HCT116 (cell line): Measurements from ENCODE around the gene BRD9. TPM values are rescaled to one million over a fixed set of nuclear protein-coding genes. Genes with fewer than 3 reads are reported as not detected.

Experiments used
- ATAC-seq: fragments of 200-7000 bp; cut with Tn5 transposase; 2 replicates; pipeline ENCODE4 v1.9.1; 2020; ENCODE audit warnings: mild to moderate bottlenecking, moderate library complexity
- BruUV-seq: library from RNA; stranded (reverse); fragments of 400-500 nt; replicated peaks from 2 replicates; lab custom pipeline; 2021; lab: Mats Ljungman, UMichigan
- CTCF ChIA-PET: fragments of 300-600 bp; sonication (Branson Sonifier 250); formaldehyde crosslinking; loops from one replicate; lab custom pipeline; 2021; ENCODE audit warnings: antibody characterized with exemption; lab: Charles Lee
- POLR2A ChIA-PET: fragments of 300-600, 350-600 bp; sonication (Branson Sonifier 250); formaldehyde crosslinking; loops from one replicate; lab custom pipeline; 2021; ENCODE audit warnings: antibody characterized with exemption; lab: Charles Lee
- RAD21 ChIA-PET, 2 experiments: fragments of 300-600 bp; sonication (Branson Sonifier 250); formaldehyde crosslinking; loops; one replicate each; lab custom pipeline; 2023; ENCODE audit warnings: low total read pairs in 2 of 2; ENCODE audit not compliant: uncharacterized antibody in 2 of 2, unreplicated experiment in 2 of 2, low non-redundant PET in 1 of 2; lab: Charles Lee
- DNase-seq: peaks from one replicate; pipeline ENCODE4 v3.0.0-alpha.2; 2010; ENCODE audit warnings: low read depth, low spot score
- H2AFZ ChIP-seq: fragments of 200-600 bp; shearing (Covaris generic), sonication (generic); 2 replicates; pipeline ENCODE4 v1.6.1; 2017; ENCODE audit warnings: low read depth, mixed run types, mixed read lengths, antibody characterized with exemption, low read length; ENCODE audit not compliant: poor library complexity, severe bottlenecking
- H3K27ac ChIP-seq: 2 replicates; pipeline ENCODE4 v1.5.1; 2012; ENCODE audit warnings: low read depth, low read length
- H3K27me3 ChIP-seq: fragments of 200-600 bp; sonication (generic); 2 replicates; pipeline ENCODE4 v1.6.1; 2016; ENCODE audit warnings: mixed run types, low read length, mixed read lengths; ENCODE audit not compliant: insufficient read depth
- H3K36me3 ChIP-seq, 2 experiments: fragments of 200-500 bp in 1 of 2; fragments of 200-600 bp in 1 of 2; sonication (Bioruptor generic) in 1 of 2; sonication (generic) in 1 of 2; 2 replicates each; pipeline versions ENCODE4 v1.5.1 to v1.6.1; 2014 to 2016; ENCODE audit warnings: low read length in 2 of 2, inconsistent platforms in 1 of 2, mixed read lengths in 1 of 2, mixed run types in 1 of 2; ENCODE audit not compliant: insufficient read depth in 2 of 2, control insufficient read depth in 1 of 2
- H3K4me1 ChIP-seq, 2 experiments: fragments of 200-600 bp in 1 of 2; sonication (generic) in 1 of 2; 2 replicates each; pipeline versions ENCODE4 v1.5.1 to v1.6.1; 2012 to 2017; ENCODE audit warnings: low read length in 2 of 2, inconsistent platforms in 1 of 2, mild to moderate bottlenecking in 1 of 2, mixed read lengths in 1 of 2, mixed run types in 1 of 2, moderate library complexity in 1 of 2; ENCODE audit not compliant: insufficient read depth in 2 of 2, control insufficient read depth in 1 of 2
- H3K4me2 ChIP-seq: fragments of 200-600 bp; sonication (generic); 2 replicates; pipeline ENCODE4 v1.6.1; 2017; ENCODE audit warnings: mixed run types, low read length, mixed read lengths
- H3K4me3 ChIP-seq, 2 experiments: fragments of 200-600 bp in 1 of 2; sonication (generic) in 1 of 2; replicated peaks in 1 of 2; 2 replicates each; pipeline ENCODE4 v1.5.1; 2011 to 2016; ENCODE audit warnings: low read length in 2 of 2, control low read depth in 1 of 2, low read depth in 1 of 2, mild to moderate bottlenecking in 1 of 2, mixed read lengths in 1 of 2, mixed run types in 1 of 2
- H3K79me2 ChIP-seq: fragments of 200-600 bp; sonication (generic); 2 replicates; pipeline ENCODE4 v1.6.1; 2017; ENCODE audit warnings: mild to moderate bottlenecking, mixed run types, low read length, moderate library complexity, mixed read lengths; ENCODE audit not compliant: insufficient read depth
- H3K9ac ChIP-seq: fragments of 200-600 bp; sonication (generic); 2 replicates; pipeline ENCODE4 v1.6.1; 2016; ENCODE audit warnings: low read length, mixed read lengths
- H3K9me2 ChIP-seq: fragments of 200-600 bp; sonication (generic), shearing (Covaris generic); 2 replicates; pipeline ENCODE4 v1.6.1; 2017; ENCODE audit warnings: mixed run types, mild to moderate bottlenecking, moderate library complexity; ENCODE audit not compliant: insufficient read depth
- H3K9me3 ChIP-seq, 2 experiments: fragments of 200-500 bp in 1 of 2; fragments of 200-600 bp in 1 of 2; sonication (Bioruptor generic) in 1 of 2; sonication (generic) in 1 of 2; 2 replicates each; pipeline ENCODE4 v1.6.1; 2014 to 2017; ENCODE audit warnings: low read length in 2 of 2, mixed read lengths in 2 of 2, inconsistent platforms in 1 of 2, low read depth in 1 of 2, mild to moderate bottlenecking in 1 of 2, mixed run types in 1 of 2, moderate library complexity in 1 of 2; ENCODE audit not compliant: control insufficient read depth in 1 of 2, insufficient read depth in 1 of 2
- H4K20me1 ChIP-seq: fragments of 200-600 bp; sonication (generic), shearing (Covaris generic); 2 replicates; pipeline ENCODE4 v1.6.1; 2017; ENCODE audit warnings: mixed run types, mild to moderate bottlenecking, moderate library complexity; ENCODE audit not compliant: insufficient read depth
- CBX3 ChIP-seq: IDR thresholded peaks from 2 replicates; pipeline ENCODE4 v1.6.1; 2012; ENCODE audit warnings: low read depth
- EGR1 ChIP-seq: IDR thresholded peaks from 2 replicates; pipeline ENCODE4 v1.6.1; 2012; ENCODE audit warnings: low read depth
- ELF1 ChIP-seq: IDR thresholded peaks from 2 replicates; pipeline ENCODE4 v1.6.1; 2012; ENCODE audit warnings: low read depth, borderline replicate concordance
- POLR2A ChIP-seq: IDR thresholded peaks from 2 replicates; pipeline ENCODE4 v1.7.0; 2011; ENCODE audit warnings: borderline replicate concordance; ENCODE audit not compliant: insufficient read depth, insufficient read length; ENCODE audit errors: extremely low read depth
- RAD21 ChIP-seq: IDR thresholded peaks from 2 replicates; pipeline ENCODE4 v1.6.1; 2012; ENCODE audit warnings: low read depth, mild to moderate bottlenecking
- SIN3A ChIP-seq: IDR thresholded peaks from 2 replicates; pipeline ENCODE4 v1.6.1; 2012; ENCODE audit warnings: low read depth
- SP1 ChIP-seq: IDR thresholded peaks from 2 replicates; pipeline ENCODE4 v1.6.1; 2012; ENCODE audit warnings: low read depth
- SRF ChIP-seq: IDR thresholded peaks from 2 replicates; pipeline ENCODE4 v1.6.1; 2012; ENCODE audit warnings: low read depth
- TCF7L2 ChIP-seq: IDR thresholded peaks from 2 replicates; pipeline ENCODE4 v1.7.0; 2011; ENCODE audit warnings: borderline replicate concordance, inconsistent platforms; ENCODE audit not compliant: insufficient read depth, insufficient read length; ENCODE audit errors: extremely low read depth
- ZFX ChIP-seq: fragments of 450-650 bp; IDR thresholded peaks from 2 replicates; pipeline ENCODE4 v1.6.1; 2017
- intact Hi-C: fragments of 100-400 bp; cut with micrococcal nuclease; formaldehyde crosslinking; loops from 2 replicates; pipeline ENCODE4 v1.10.0; 2022
- total RNA-seq: library from RNA; stranded (reverse); gene quantifications from one replicate; pipeline ENCODE4 v1.2.1, GENCODE V29; 2021; ENCODE audit not compliant: unreplicated experiment
- TF ChIP-seq, protein P1 (sequence below): IDR thresholded peaks from 2 replicates; pipeline ENCODE4 v1.6.1; 2011; ENCODE audit warnings: mild to moderate bottlenecking, low read length, moderate library complexity; ENCODE audit not compliant: insufficient replicate concordance; ENCODE audit errors: extremely low read depth
- TF ChIP-seq, protein P2 (sequence below): IDR thresholded peaks from 2 replicates; pipeline ENCODE4 v1.6.1; 2012
- TF ChIP-seq, protein P3 (sequence below), 3 experiments: fragments of 200-600 bp in 1 of 3; sonication (generic) in 1 of 3; IDR thresholded peaks in 2 of 3; conservative IDR thresholded peaks in 1 of 3; 2 replicates each; pipeline ENCODE4 v1.5.1; 2012 to 2017; ENCODE audit warnings: low read depth in 2 of 3, low read length in 2 of 3, antibody characterized with exemption in 1 of 3, borderline replicate concordance in 1 of 3, control low read depth in 1 of 3, mild to moderate bottlenecking in 1 of 3, mixed read lengths in 1 of 3, mixed run types in 1 of 3, moderate library complexity in 1 of 3; ENCODE audit not compliant: insufficient read depth in 1 of 3
- TF ChIP-seq, protein P4 (sequence below): IDR thresholded peaks from 2 replicates; pipeline ENCODE4 v1.6.1; 2012

BRD9 gene
- total RNA-seq, 1 experiment from 2014 or later = 54.6 TPM

DNA sequence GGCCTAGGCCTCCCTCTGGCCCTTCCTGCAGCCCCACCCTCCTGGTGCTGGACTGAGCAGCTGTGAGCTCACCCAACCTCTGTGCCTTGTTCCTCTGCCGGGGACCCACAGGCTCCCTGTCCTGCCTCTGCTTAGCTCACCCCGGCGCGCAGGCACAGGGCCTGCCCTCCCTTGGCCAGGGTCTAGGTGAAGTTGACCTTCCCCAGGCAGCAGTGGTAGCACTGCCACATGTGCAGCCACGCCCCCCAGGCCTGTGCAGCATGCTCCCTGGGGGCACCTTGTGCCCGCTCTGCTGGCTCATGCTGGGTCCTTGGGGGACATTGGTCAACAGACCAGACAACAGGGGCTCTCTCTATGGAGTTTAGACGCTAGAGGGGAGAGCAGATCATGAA lies 18.2 kb upstream of the BRD9 start (continued):
- TF ChIP-seq CBX3 (no peak), ELF1 (no peak), SIN3A (no peak), ZFX (no peak), SRF (no peak)
- TF ChIP-seq, protein P1, sequence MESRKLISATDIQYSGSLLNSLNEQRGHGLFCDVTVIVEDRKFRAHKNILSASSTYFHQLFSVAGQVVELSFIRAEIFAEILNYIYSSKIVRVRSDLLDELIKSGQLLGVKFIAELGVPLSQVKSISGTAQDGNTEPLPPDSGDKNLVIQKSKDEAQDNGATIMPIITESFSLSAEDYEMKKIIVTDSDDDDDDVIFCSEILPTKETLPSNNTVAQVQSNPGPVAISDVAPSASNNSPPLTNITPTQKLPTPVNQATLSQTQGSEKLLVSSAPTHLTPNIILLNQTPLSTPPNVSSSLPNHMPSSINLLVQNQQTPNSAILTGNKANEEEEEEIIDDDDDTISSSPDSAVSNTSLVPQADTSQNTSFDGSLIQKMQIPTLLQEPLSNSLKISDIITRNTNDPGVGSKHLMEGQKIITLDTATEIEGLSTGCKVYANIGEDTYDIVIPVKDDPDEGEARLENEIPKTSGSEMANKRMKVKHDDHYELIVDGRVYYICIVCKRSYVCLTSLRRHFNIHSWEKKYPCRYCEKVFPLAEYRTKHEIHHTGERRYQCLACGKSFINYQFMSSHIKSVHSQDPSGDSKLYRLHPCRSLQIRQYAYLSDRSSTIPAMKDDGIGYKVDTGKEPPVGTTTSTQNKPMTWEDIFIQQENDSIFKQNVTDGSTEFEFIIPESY = no peak

DNA sequence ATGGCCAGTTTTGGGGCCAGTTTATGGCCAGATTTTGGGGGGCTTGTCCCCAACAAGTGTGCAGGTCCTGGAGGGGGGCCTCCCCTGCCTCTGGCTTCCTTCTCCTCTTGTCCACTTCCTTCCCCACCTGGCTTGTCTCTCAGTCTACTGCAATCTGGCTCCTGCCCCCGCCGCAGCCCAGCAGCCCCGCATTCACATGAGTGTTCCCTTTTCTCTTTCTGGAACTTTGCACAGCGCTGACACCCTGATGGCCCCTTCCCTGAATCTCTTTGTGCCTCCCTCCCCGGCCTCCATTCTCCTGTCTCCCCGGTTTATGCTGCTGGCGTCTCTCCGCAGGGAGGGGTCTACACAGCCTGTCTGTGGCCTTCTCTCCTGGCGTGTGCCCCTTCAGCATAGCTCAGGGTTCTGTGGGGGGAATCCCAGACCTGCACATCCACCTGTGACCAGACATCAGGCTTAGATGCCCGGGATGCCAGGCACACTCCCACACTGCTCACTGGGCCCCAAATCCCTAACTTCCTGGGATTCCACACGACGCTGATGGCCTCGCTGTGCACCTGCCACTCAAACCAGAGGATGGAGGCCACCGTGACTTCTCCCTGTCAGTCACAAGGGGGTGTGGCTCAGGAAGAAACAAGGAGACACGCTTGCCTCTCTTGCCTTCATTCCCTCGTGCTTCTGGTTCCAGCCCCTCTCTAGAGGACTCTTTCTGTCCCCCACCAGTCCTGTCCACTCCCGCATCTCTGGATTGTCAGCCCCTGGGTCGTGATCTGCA lies 17.6 kb upstream of the BRD9 start:
- ChIA-PET CTCF (no interaction called here), POLR2A (no interaction called here), RAD21 (no interaction called here)
- H3K27ac ChIP-seq = no peak overlapping the region
- H3K4me3 ChIP-seq = no peak overlapping the region
- H3K9ac ChIP-seq = no peak overlapping the region
- DNase-seq (no peak), ATAC-seq (no peak)
- H3K36me3 ChIP-seq = peaks cover 27 to 47% of the 10 kb centered on the region in 2 experiments
- H3K27me3 ChIP-seq = no peaks in the 10 kb centered on the region
- no TSS peak for BruUV-seq
- no peak overlapping the region for H2AFZ ChIP-seq
- no peaks in the 10 kb centered on the region for H3K9me2 ChIP-seq
- H3K4me1 ChIP-seq = peaks cover 15 to 31% of the 10 kb centered on the region in 2 experiments
- no peaks in the 10 kb centered on the region for H3K9me3 ChIP-seq
- no peak overlapping the region for H3K4me2 ChIP-seq
- peaks cover 10% of the 10 kb centered on the region; the same call in 1 of the 2 replicates for H4K20me1 ChIP-seq
- intact Hi-C loops = loop anchor here (10.0 kb wide), 1 partner anchor 465 kb away; the partner anchor contains the start of gene EXOC3
- peaks cover 18% of the 10 kb centered on the region for H3K79me2 ChIP-seq
- TF ChIP-seq CBX3 (no peak), RAD21 (no peak), EGR1 (no peak), SIN3A (no peak), POLR2A (no peak), SP1 (no peak), ELF1 (no peak), TCF7L2 (no peak)
- TF ChIP-seq, protein P1 = no peak
- TF ChIP-seq, protein P2, sequence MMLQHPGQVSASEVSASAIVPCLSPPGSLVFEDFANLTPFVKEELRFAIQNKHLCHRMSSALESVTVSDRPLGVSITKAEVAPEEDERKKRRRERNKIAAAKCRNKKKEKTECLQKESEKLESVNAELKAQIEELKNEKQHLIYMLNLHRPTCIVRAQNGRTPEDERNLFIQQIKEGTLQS = no peak
- TF ChIP-seq, protein P3, sequence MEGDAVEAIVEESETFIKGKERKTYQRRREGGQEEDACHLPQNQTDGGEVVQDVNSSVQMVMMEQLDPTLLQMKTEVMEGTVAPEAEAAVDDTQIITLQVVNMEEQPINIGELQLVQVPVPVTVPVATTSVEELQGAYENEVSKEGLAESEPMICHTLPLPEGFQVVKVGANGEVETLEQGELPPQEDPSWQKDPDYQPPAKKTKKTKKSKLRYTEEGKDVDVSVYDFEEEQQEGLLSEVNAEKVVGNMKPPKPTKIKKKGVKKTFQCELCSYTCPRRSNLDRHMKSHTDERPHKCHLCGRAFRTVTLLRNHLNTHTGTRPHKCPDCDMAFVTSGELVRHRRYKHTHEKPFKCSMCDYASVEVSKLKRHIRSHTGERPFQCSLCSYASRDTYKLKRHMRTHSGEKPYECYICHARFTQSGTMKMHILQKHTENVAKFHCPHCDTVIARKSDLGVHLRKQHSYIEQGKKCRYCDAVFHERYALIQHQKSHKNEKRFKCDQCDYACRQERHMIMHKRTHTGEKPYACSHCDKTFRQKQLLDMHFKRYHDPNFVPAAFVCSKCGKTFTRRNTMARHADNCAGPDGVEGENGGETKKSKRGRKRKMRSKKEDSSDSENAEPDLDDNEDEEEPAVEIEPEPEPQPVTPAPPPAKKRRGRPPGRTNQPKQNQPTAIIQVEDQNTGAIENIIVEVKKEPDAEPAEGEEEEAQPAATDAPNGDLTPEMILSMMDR (IDR thresholded peaks at IDR 0.05 in 2 of 3, conservative IDR thresholded peaks at IDR 0.05 in 1 of 3; ENCODE audit: borderline replicate concordance in 1 of 3, insufficient read depth in 1 of 3, low read depth in 2 of 3, low read length in 2 of 3) = no peak
- TF ChIP-seq, protein P4, sequence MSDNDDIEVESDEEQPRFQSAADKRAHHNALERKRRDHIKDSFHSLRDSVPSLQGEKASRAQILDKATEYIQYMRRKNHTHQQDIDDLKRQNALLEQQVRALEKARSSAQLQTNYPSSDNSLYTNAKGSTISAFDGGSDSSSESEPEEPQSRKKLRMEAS = no peak
